HepG2 (cell line): Measurements from ENCODE around the gene WSB1. TPM values are rescaled to one million over a fixed set of nuclear protein-coding genes. Genes with fewer than 3 reads are reported as not detected.

ENCODE experiments used
- BCL3 ChIP-seq: sonication (generic); formaldehyde crosslinking; IDR thresholded peaks from 2 replicates; pipeline ENCODE4 v1.5.1; 2020; ENCODE audit warnings: mild to moderate bottlenecking, missing genetic modification reagents, moderate library complexity
- GATA4 ChIP-seq: sonication (generic); IDR thresholded peaks from 2 replicates; pipeline ENCODE4 v1.6.1; 2016; ENCODE audit warnings: antibody characterized with exemption, low read depth, borderline replicate concordance
- KAT8 ChIP-seq: IDR thresholded peaks from 2 replicates; pipeline ENCODE4 v1.6.1; 2016; ENCODE audit warnings: missing genetic modification reagents, missing compliant biosample characterization
- MTA3 ChIP-seq: sonication (generic); formaldehyde crosslinking; IDR thresholded peaks from 2 replicates; pipeline ENCODE4 v1.4.0; 2020; ENCODE audit warnings: missing genetic modification reagents
- PREB ChIP-seq: sonication (generic); formaldehyde crosslinking; IDR thresholded peaks from 2 replicates; pipeline ENCODE4 v1.4.0; 2020; ENCODE audit warnings: missing genetic modification reagents
- PRPF4 ChIP-seq: fragments of 200-400 bp; formaldehyde crosslinking; IDR thresholded peaks from 2 replicates; pipeline ENCODE4 v1.6.1; 2016; ENCODE audit warnings: low read length, low read depth; ENCODE audit not compliant: poor library complexity, severe bottlenecking
- RFXANK ChIP-seq: IDR thresholded peaks from 2 replicates; pipeline ENCODE4 v1.6.1; 2016
- RNF2 ChIP-seq: fragments of 450-650 bp; conservative IDR thresholded peaks from 2 replicates; pipeline ENCODE4 v1.6.1; 2016; ENCODE audit warnings: low read depth
- SPEN ChIP-seq: sonication (generic); formaldehyde crosslinking; IDR thresholded peaks from 2 replicates; pipeline ENCODE4 v1.5.1; 2020; ENCODE audit warnings: low read depth, mild to moderate bottlenecking, missing genetic modification reagents
- STAT6 ChIP-seq: sonication (generic); formaldehyde crosslinking; IDR thresholded peaks from 2 replicates; pipeline ENCODE4 v1.4.0; 2020; ENCODE audit warnings: missing genetic modification reagents, mild to moderate bottlenecking, borderline replicate concordance
- SYNCRIP ChIP-seq: fragments of 200-400 bp; formaldehyde crosslinking; IDR thresholded peaks from 2 replicates; pipeline ENCODE4 v1.6.1; 2018; ENCODE audit warnings: mild to moderate bottlenecking, low read depth, low read length; ENCODE audit not compliant: insufficient read depth
- THRA ChIP-seq: sonication (generic); formaldehyde crosslinking; IDR thresholded peaks from 2 replicates; pipeline ENCODE4 v1.4.0; 2020; ENCODE audit warnings: missing genetic modification reagents, borderline replicate concordance
- ZBTB7A ChIP-seq: sonication (generic); formaldehyde crosslinking; IDR thresholded peaks from 2 replicates; pipeline ENCODE4 v1.8.0; 2022; ENCODE audit warnings: mild to moderate bottlenecking, missing genetic modification reagents
- ZNF138 ChIP-seq: sonication (generic); formaldehyde crosslinking; IDR thresholded peaks from 2 replicates; pipeline ENCODE4 v1.5.0; 2020; ENCODE audit warnings: mild to moderate bottlenecking, low read depth, missing genetic modification reagents
- ZNF160 ChIP-seq: sonication (generic); formaldehyde crosslinking; IDR thresholded peaks from 2 replicates; pipeline ENCODE4 v1.8.0; 2022; ENCODE audit warnings: mild to moderate bottlenecking, inconsistent platforms, missing genetic modification reagents
- ZNF251 ChIP-seq: sonication (generic); formaldehyde crosslinking; IDR thresholded peaks from 2 replicates; pipeline ENCODE4 v1.9.0; 2021; ENCODE audit warnings: mild to moderate bottlenecking, missing genetic modification reagents
- ZNF441 ChIP-seq: sonication (generic); formaldehyde crosslinking; IDR thresholded peaks from 2 replicates; pipeline ENCODE4 v1.7.0; 2021; ENCODE audit warnings: missing genetic modification reagents, borderline replicate concordance
- ZNF512 ChIP-seq: sonication (generic); formaldehyde crosslinking; IDR thresholded peaks from 2 replicates; pipeline ENCODE4 v1.4.0; 2020; ENCODE audit warnings: mild to moderate bottlenecking, missing genetic modification reagents
- ZNF773 ChIP-seq: sonication (generic); formaldehyde crosslinking; IDR thresholded peaks from 2 replicates; pipeline ENCODE4 v1.4.0; 2020; ENCODE audit warnings: missing genetic modification reagents, borderline replicate concordance
- ZNF83 ChIP-seq: sonication (generic); formaldehyde crosslinking; IDR thresholded peaks from 2 replicates; pipeline ENCODE4 v1.4.0; 2020; ENCODE audit warnings: missing genetic modification reagents, mild to moderate bottlenecking, borderline replicate concordance
- ZNF850 ChIP-seq: sonication (generic); formaldehyde crosslinking; conservative IDR thresholded peaks from 2 replicates; pipeline ENCODE4 v1.9.0; 2021; ENCODE audit warnings: mild to moderate bottlenecking, missing genetic modification reagents
- polyA plus RNA-seq, 8 experiments: library from polyadenylated mRNA; depleted of rRNA in 3 of 8; stranded (reverse) in 7 of 8; unstranded in 1 of 8; fragments of >200 nt; fragmentation: Illumina TruSeq in 4 of 8; extraction: Trizol in 4 of 8; gene quantifications; 2 replicates each; pipeline versions ENCODE4 v1.2.1 to v1.2.3, GENCODE V29; 2011 to 2016; ENCODE audit warnings: low read depth in 4 of 8, missing spikeins in 1 of 8, mixed read lengths in 1 of 8; ENCODE audit not compliant: insufficient read depth in 1 of 8
- total RNA-seq, 5 experiments: library from RNA; depleted of rRNA; stranded (reverse); fragments of >200 nt; fragmentation: Illumina TruSeq; extraction: Trizol; gene quantifications; 2 replicates each; pipeline ENCODE4 v1.2.3, GENCODE V29; 2016; ENCODE audit warnings: low read depth in 1 of 5

WSB1 gene
- total and polyA plus RNA-seq, 2 of the 13 experiments (the other 11 are each of a cell fraction or from before 2014, with no cell fraction given) = 81.3 to 294 TPM

- peak; percentile 49; the same call in 1 of the 2 replicates for TF ChIP-seq THRA (CRISPR knock-in tag)
- TF ChIP-seq RFXANK (CRISPR knock-in tag) = 0 out of 2 replicates have a peak, but pooled peaks have one; percentile 39
- no peak for TF ChIP-seq ZNF441 (CRISPR knock-in tag)
- no peak for TF ChIP-seq ZBTB7A
- no peak for TF ChIP-seq PREB
- no peak for TF ChIP-seq ZNF160 (CRISPR knock-in tag)
- TF ChIP-seq PRPF4 = no peak
- TF ChIP-seq BCL3 (CRISPR knock-in tag) = no peak
- no peak for TF ChIP-seq ZNF773 (CRISPR knock-in tag)
- no peak; the same call in 1 of the 2 replicates for TF ChIP-seq ZNF83
- no peak for TF ChIP-seq STAT6 (CRISPR knock-in tag)
- peak; percentile 58; the same call in 1 of the 2 replicates for TF ChIP-seq SPEN (CRISPR knock-in tag)
- no peak for TF ChIP-seq ZNF251 (CRISPR knock-in tag)
- no peak for TF ChIP-seq RNF2
- TF ChIP-seq SYNCRIP = no peak
- no peak for TF ChIP-seq ZNF138
- no peak for TF ChIP-seq ZNF850 (CRISPR knock-in tag)
- TF ChIP-seq KAT8 (CRISPR knock-in tag) = peak; percentile 46; the same call in 1 of the 2 replicates
- TF ChIP-seq ZNF512 (CRISPR knock-in tag) = no peak
- TF ChIP-seq GATA4 = no peak
- no peak for TF ChIP-seq MTA3 (CRISPR knock-in tag)
Observed at GRCh38 chr17:27353461-27354050, 59.6 kb downstream of the WSB1 start (continued).
